GM12872 (cell line): Measurements from ENCODE around the gene PCSK5.

ENCODE experiments used
- TF ChIP-seq, protein P1 (sequence below): IDR thresholded peaks from 3 replicates; pipeline ENCODE4 v1.5.1; 2011; ENCODE audit warnings: low read depth, mild to moderate bottlenecking, low read length, moderate library complexity; ENCODE audit not compliant: insufficient read depth

The PCSK5 gene

GRCh38 chr9:76027416-76027815, 136.9 kb downstream of the PCSK5 start:
- TF ChIP-seq, protein P1, sequence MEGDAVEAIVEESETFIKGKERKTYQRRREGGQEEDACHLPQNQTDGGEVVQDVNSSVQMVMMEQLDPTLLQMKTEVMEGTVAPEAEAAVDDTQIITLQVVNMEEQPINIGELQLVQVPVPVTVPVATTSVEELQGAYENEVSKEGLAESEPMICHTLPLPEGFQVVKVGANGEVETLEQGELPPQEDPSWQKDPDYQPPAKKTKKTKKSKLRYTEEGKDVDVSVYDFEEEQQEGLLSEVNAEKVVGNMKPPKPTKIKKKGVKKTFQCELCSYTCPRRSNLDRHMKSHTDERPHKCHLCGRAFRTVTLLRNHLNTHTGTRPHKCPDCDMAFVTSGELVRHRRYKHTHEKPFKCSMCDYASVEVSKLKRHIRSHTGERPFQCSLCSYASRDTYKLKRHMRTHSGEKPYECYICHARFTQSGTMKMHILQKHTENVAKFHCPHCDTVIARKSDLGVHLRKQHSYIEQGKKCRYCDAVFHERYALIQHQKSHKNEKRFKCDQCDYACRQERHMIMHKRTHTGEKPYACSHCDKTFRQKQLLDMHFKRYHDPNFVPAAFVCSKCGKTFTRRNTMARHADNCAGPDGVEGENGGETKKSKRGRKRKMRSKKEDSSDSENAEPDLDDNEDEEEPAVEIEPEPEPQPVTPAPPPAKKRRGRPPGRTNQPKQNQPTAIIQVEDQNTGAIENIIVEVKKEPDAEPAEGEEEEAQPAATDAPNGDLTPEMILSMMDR = no peak

DNA sequence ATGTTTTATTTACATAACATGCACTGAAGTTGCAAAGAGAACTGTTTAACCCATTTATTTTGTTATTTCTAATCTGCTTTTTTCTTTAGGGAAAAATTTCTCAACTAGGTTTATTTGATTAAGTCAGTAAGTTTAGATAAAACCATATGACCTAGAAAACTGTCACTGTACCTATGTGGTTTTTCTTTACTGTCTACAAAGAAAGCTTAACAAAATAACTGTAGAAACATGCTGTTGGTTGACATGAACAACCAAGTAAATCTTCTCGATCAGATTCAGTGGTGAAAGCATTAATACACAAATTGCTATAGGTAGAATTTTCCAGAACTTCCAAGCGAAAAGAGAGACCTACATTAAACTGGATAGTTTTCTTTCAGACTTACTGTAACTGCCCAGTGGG, 137.4 kb downstream of the PCSK5 start:
- TF ChIP-seq, protein P1 = no peak

- TF ChIP-seq, protein P1 = no peak
Measured at GRCh38 chr9:76032038-76032796, 141.7 kb downstream of the PCSK5 start.

DNA sequence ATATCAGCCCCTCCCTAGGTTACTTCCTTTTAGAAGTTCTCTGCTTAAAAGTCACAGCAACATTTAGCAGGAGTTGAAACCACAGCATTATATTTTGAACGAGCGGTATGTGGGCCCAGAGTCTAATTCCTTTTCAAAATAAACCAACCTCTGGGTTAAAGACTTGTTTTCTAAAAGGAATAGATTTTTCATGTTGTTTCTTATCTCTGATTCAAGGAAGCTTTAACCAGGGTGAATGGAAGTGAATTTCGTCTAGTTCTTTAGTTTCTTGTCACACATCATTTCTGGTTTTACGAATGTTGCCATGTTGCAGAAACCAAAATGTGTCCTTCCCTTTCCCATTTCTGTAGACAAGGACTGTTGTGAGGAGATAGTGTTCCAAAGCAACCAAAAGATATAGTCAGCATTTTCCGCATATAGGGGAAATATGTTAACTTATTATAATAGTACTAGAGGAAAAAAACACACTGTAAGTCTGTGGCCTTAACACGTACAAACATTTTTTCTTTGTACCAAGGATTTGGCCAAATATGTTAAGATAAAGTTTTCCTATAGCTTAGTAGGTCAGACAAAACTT, 142.4 kb downstream of the PCSK5 start:
- TF ChIP-seq, protein P1 = no peak

DNA sequence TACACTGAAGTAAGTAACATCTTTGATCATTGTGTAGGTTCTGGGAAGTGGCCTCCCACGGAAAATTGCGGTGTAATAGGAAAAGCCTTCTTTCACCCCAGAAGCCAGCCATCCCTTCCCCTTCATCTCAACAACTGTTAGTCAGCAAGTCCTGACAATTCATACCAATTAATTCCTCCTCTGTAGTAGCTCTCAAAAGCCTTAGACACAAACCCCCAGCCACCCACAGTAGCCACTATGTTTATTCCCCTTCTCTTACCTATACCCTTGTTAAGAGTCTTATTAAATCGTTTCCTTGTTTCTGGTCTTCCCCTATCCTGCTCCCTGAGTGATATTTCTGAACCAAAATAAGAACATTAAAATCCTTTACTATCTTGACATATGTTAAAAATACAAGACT, 143.6 kb downstream of the PCSK5 start:
- TF ChIP-seq, protein P1 = no peak

GRCh38 chr9:76036762-76037161, 146.3 kb downstream of the PCSK5 start:
- TF ChIP-seq, protein P1 = no peak

GRCh38 chr9:76037587-76038225, 147.2 kb downstream of the PCSK5 start:
- TF ChIP-seq, protein P1 = no peak
